GM18907 (cell line): ENCODE measurements around the gene ENPEP.
A peak's percentile ranks its signal among the peaks of the same experiment; 100 is the strongest.
"Not testable (repeated sequence)": the region's sequence is repeated elsewhere in the genome, so short reads cannot be mapped to it uniquely, and the experiment has no call there.

Experiments
- ATAC-seq: cut with Tn5 transposase; IDR thresholded peaks from one replicate; pipeline ENCODE4 v1.9.1; 2021; ENCODE audit warnings: mild to moderate bottlenecking, moderate library complexity; ENCODE audit not compliant: unreplicated experiment

The ENPEP gene

DNA sequence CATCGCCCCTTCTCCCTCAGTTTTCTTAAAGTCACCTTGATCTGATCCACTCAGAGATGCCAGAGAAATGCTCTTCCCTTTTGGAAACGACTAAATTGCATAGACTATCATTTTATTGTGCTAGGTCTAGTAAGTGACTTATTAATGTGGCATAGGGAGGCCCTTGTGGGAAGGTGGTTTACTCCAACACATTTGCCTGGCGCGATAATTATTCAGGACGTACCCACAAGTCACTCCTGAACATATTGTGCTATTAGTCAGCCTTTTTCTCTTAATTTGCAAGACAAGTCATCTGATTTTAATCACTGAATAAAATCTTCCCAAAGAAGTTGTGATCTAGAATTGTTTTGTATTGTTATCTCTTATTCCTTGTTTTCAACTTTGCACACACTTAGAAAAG is 7.6 kb downstream of the ENPEP start:
- no peak for ATAC-seq

DNA sequence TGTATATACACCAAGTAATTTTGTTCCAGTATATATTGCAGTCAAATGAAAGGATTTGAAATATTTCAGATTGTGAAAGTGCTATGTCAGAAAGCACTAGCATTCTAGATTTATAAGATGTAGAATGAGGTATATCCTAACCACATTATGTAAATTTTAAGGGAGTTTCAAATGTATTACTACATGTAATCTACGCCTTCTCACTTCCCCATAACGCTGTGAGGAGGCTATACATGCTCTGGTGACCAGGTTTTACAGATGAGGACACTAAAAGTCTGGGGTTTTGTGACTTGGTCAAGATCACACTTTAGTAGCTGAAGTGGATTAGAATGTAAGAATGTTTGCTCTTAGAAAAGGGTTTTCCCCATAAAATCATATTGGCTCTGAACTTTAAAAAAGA is 8.1 kb downstream of the ENPEP start:
- peak; percentile 99 for ATAC-seq

GRCh38 chr4:110484767-110485166 is 8.8 kb downstream of the ENPEP start:
- ATAC-seq = peak; percentile 32

GRCh38 chr4:110485452-110485851 is 9.5 kb downstream of the ENPEP start:
- no peak for ATAC-seq

GRCh38 chr4:110486256-110486655 is 10.3 kb downstream of the ENPEP start:
- no peak for ATAC-seq

DNA sequence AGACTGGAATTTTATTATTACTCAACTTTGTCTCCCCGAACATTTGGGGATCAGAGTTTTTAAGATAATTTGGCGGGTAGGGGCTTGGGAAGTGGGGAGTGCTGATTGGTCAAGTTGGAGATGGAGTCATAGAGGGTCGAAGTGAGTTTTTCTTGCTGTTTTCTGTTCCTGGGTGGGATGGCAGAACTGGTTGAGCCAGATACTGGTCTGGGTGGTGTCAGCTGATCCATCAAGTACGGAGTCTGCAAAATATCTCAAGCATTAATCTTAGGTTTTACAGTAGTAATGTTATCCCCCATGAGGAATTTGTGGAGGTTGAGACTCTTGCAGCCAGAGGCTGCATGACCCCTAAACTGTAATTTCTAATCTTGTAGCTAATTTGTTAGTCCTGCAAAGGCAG is 10.9 kb downstream of the ENPEP start:
- not testable (repeated sequence) for ATAC-seq

GRCh38 chr4:110487873-110488272 is 11.9 kb downstream of the ENPEP start:
- peak; percentile 28 for ATAC-seq

GRCh38 chr4:110489901-110490508 is 14.1 kb downstream of the ENPEP start:
- no peak for ATAC-seq

GRCh38 chr4:110492522-110492921 is 16.6 kb downstream of the ENPEP start:
- no peak for ATAC-seq

GRCh38 chr4:110493520-110493919 is 17.6 kb downstream of the ENPEP start:
- no peak for ATAC-seq

DNA sequence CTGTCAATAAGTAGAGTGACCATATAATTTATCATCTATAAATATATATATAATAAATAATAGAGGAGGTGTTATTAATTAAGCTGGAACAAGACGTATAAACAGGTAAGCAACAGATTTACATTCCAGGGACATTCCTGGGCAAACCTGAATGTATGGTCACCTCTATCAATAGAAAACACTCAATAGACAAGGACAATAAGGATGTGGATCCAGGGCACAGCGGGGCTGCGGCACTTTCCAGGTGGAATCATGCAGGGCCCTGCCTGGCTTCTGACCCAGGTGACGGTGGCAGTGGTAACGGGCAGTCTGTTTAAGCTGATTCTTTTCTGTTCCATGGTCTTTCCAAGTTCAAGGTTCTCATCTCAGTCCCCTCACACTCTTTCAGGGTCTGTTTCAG is 22.5 kb downstream of the ENPEP start:
- ATAC-seq = no peak

DNA sequence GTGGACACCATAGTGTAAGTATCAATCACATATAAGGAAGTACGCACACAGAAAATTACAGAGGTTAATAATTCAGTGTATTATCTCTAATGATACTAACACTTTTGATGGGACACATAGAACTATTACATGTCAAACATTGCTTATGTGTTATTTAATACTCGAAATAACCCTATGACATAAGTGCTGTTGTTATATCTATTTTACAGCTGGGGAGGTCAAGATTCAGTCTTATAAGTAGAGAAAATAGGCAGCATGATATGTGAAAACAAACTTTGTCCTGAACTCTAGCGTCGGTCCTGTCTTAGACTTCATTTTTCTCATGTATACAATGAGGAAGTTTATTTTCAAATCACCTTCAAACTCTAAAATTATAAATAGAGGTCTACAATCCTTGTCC is 23.2 kb downstream of the ENPEP start:
- ATAC-seq = no peak

- no peak for ATAC-seq
Observed at GRCh38 chr4:110501826-110502225, 25.9 kb downstream of the ENPEP start.

DNA sequence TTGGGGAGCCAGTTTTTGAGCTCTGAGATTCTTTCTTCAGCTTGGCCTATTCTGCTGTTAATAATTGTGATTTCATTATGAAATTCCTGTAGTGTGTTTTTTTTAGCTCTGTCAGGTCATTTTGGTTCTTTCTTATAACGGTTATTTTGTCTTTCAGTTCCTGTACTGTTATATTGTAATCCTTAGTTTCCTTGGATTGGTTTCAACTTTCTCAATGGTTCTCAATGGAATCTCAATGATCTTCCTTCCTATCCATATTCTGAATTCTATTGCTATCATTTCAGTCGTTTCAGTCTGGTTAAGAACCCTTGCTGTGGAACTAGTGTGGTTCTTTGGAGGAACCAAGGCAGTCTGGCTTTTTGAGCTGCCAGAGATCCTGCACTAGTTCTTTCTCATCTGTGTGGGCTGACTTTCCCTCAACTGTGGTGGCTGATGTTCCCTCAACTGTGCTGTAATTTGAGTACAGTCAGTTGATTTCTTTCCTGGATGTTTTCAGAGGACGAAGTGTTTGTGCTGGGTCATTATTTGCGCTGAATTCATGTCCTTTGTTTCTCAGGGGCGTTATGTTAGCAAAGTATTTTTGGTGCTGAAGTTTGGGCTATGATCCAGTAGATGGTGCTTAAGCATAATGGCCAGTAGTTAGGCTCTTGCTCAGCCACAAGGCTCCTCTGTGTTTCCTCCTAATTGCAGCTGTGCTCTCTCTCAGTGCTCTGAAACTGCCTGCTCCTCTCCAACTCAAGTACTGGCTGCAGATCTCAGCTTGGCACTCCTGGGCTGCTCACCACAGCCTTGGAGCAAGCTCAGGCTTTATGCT is 27.5 kb downstream of the ENPEP start:
- no peak for ATAC-seq

GRCh38 chr4:110504084-110504435 is 28.1 kb downstream of the ENPEP start:
- ATAC-seq = no peak

GRCh38 chr4:110505440-110505839 is 29.5 kb downstream of the ENPEP start:
- ATAC-seq = no peak

GRCh38 chr4:110508827-110509710 is 33.1 kb downstream of the ENPEP start:
- ATAC-seq = peak; percentile 41

DNA sequence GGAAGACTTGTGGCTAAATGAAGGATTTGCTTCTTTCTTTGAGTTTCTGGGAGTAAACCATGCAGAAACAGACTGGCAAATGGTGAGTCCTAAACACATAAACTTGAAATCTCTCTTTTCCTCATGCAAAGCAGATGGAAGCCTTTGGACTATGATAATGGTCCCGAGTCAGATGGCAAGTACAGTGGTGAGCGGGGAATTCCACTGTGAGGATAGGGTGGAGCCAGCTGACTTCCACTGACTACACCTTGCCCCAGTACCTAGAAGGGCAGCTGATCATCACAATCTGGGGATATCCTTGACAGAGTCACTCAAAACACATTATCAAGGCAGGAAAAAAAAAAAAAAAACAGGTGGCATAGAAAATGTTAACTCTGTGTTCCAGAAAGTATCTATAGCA is 34.3 kb downstream of the ENPEP start:
- no peak for ATAC-seq

- ATAC-seq = peak; percentile 70
Observed at GRCh38 chr4:110510955-110511544, 35.1 kb downstream of the ENPEP start.

DNA sequence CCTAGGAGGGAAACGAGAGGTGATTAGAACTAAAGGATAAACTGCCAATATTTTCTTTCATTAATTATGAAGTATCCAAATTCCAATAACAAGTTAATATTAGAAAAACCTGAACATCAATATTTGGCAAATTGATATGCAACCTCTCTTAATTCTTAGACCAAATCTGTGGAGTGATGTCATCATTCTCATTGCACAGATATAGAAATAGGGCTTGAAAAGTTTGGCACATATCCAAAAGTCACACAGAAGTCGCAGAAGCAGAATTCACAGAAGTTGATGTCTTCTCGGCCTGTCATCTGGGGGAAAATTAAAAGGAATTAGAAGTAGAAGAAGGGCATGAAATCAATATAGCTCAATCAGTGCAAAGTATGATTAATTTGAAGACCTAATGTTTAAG is 36.9 kb downstream of the ENPEP start:
- no peak for ATAC-seq

- no peak for ATAC-seq
Observed at GRCh38 chr4:110514889-110515479, 39.0 kb downstream of the ENPEP start.
